ENCODE results near the gene SCLY. TPM values are rescaled to one million over a fixed set of nuclear protein-coding genes. Genes with fewer than 3 reads are reported as not detected.

The SCLY gene, protein sequence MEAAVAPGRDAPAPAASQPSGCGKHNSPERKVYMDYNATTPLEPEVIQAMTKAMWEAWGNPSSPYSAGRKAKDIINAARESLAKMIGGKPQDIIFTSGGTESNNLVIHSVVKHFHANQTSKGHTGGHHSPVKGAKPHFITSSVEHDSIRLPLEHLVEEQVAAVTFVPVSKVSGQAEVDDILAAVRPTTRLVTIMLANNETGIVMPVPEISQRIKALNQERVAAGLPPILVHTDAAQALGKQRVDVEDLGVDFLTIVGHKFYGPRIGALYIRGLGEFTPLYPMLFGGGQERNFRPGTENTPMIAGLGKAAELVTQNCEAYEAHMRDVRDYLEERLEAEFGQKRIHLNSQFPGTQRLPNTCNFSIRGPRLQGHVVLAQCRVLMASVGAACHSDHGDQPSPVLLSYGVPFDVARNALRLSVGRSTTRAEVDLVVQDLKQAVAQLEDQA
- 24.6 and 25.0 TPM in 2 replicates for total RNA-seq

DNA sequence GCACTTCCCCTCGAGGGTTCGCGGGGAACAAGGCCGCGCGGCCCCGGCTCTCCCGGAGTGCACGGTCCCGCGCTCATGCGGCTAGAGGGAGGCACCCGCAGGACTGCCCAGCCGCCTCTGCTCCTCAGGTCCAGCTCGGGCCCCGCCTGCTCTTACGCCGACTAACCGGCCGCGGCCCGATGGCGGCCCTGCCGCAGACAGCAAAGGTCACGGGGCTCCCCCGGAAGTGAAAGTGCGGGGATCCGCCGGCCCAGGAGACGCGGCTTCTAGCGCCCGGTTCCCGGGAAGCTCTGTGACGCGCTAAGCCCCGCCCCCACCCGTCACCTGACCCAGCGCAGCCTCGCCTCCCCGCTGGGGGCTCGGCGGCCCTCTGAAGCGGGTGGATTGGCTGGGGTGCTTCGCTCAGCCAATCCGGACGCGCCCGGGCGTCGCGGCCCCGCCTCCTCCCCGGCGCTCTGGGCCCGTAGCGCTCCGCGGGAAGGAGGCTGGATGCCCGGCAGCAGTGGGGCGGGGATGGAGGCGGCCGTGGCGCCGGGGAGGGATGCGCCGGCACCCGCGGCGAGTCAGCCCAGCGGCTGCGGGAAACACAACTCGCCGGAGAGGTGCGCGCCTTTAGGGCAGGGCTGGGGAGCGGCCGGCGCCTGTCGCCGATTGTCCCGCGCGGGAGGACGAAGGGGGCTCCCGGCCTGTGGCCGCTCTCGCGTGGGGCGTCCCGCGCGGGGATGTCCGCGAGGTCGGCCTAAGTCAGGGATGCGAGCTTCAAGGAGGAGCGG is at the start of gene SCLY:
Gene SCLY, plus strand, starts transcription at position 460 of the 773 bp plus-strand sequence. Its CDS starts 54 bp downstream, at position 514.

DNA sequence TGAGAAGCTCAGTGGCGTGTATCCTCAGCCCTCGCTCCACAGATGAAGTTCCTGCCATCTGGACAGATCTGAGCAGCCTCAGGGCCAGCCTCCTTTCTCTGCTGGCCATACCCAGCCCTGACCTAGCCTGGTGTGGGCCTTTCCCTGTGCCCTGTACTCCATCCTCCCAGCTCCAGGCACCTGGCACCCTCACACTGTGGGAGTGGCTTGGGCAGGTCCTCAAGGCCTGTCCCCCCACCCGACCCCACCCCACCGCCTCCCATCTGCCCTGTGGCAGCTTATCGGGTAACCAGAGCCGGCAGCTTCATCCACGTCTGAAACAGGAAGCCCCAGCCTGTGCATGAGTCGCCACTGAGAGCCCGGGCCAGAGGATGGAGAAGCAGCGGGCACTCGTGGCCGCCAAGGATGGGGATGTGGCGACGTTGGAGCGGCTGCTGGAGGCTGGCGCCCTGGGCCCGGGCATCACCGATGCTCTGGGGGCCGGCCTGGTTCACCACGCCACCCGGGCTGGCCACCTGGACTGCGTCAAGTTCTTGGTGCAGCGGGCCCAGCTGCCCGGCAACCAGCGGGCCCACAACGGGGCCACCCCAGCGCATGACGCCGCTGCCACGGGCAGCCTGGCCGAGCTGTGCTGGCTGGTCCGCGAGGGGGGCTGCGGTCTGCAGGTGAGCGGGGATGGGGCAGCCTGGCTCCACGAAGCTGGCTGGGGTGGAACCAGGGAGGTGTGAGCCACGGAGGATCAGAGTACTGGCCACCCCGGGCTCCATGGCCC is 39.4 kb downstream of the SCLY start, which contains the start of gene ESPNL:
Gene ESPNL, plus strand, starts transcription at position 292 of the 772 bp plus-strand sequence. Its CDS starts 80 bp downstream, at position 372.

DNA sequence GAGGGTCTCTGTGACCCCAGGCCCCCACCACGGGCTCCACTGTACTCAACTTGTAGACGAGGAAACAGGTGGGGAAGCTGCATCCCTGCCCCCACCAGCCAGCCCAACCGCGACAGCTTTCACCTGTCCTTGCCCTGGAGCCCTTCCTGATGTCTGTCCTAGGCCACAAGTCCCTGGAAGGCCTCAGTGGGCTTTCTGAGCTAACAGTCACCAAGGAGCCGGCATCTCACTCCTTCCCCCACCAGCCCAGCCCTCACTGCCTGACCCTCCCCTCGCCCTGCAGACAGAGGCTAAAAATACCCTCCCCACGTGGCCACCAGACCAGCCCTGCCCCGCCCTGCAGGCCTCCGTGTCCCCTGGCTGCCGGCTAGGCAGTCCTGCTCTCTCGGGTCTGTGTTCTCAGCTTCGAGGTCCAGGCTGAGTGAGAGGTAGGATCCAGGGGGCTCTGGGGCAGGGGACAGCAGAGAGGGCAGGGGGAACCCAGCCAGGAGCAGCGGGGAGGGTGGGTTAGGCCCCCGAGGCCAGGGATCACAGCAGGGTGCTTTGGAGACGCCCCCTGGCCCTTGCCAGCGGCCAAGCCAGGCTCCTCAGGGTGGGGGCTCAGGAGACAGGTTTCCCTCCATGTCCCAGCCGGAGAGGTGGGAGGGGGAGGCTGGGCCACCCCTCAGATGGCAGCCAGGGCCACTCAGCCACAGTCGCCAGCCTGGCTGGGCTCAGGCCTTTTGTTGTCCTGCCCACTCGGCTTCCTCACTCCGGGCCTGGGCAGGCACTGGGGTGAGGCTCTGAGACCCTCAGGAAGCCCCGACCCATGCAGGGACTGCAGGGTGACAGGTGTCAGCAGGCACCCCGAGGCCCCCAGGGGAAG is 77.8 kb downstream of the SCLY start, which contains the start of gene KLHL30:
Gene KLHL30, plus strand, starts transcription at position 338 of the 865 bp plus-strand sequence. CDS start 2,087 bp downstream, outside the sequence.

Other genes starting within 250 kb of the SCLY start
- 0.19 TPM in 1 of 2 replicates, not detected in the other for gene RAMP1, start 201.4 kb upstream of the SCLY start, total RNA-seq
- gene UBE2F, start 94.0 kb upstream of the SCLY start, total RNA-seq: 42.2 and 45.3 TPM in 2 replicates
- gene ESPNL, start 39.3 kb downstream of the SCLY start, total RNA-seq: 0.09 TPM in 1 of 2 replicates, not detected in the other
- 0.19 TPM in 1 of 2 replicates, not detected in the other for gene KLHL30, start 77.7 kb downstream of the SCLY start, total RNA-seq
- gene ERFE, start 98.0 kb downstream of the SCLY start, total RNA-seq: 0.09 and 0.66 TPM in 2 replicates
- 20.8 and 26.4 TPM in 2 replicates for gene ILKAP, start 142.7 kb downstream of the SCLY start, total RNA-seq
- 2.3 and 3.1 TPM in 2 replicates for gene HES6, start 179.0 kb downstream of the SCLY start, total RNA-seq
- 2.1 and 2.6 TPM in 2 replicates for gene PER2, start 227.6 kb downstream of the SCLY start, total RNA-seq